ENCODE measurements around the gene ALPI. TPM values are rescaled to one million over a fixed set of nuclear protein-coding genes. Genes with fewer than 3 reads are reported as not detected.

Gene ALPI
- total RNA-seq, 2 donors from 2014 or later: not detected

GRCh38 chr2:232434091-232434490, 21.9 kb upstream of the ALPI start:
- 93 to 94% methylated on average over 9 of the region's 9 CpGs for WGBS, 2 experiments (ENCODE audit: insufficient coverage in 1 of 2, insufficient read length in 1 of 2)
- peaks cover 11% of the 10 kb centered on the region for H3K4me1 Mint-ChIP-seq
- H3K4me1 ChIP-seq (ENCODE audit: control insufficient read depth, insufficient read depth, low read length): no peaks in the 10 kb centered on the region
- H3K9me3 ChIP-seq (ENCODE audit: control insufficient read depth, low read length): no peaks in the 10 kb centered on the region
- H3K27ac ChIP-seq (ENCODE audit: low read depth, low read length): no peak overlapping the region
- no peaks in the 10 kb centered on the region for H3K9me3 Mint-ChIP-seq
- H3K27ac Mint-ChIP-seq: no peak overlapping the region
- TF ChIP-seq CTCF (conservative IDR thresholded peaks at IDR 0.05): no peak
- DNase-seq: peak; percentile 50
- no peak overlapping the region for H3K9ac ChIP-seq (ENCODE audit: extremely low read depth, low read length, poor library complexity, severe bottlenecking)
- no peaks in the 10 kb centered on the region for H3K36me3 Mint-ChIP-seq (ENCODE audit: low read depth)
- peaks cover 20% of the 10 kb centered on the region for H3K27me3 Mint-ChIP-seq (ENCODE audit: insufficient read depth)
- no peak overlapping the region for H3K4me3 ChIP-seq (ENCODE audit: low read length)
- no peak overlapping the region for H3K4me3 Mint-ChIP-seq
- peaks cover 5% of the 10 kb centered on the region for H3K27me3 ChIP-seq (ENCODE audit: control insufficient read depth, insufficient read depth, low read length, poor library complexity, severe bottlenecking)
- no peaks in the 10 kb centered on the region for H3K36me3 ChIP-seq (ENCODE audit: control insufficient read depth, insufficient read depth, low read length)

GRCh38 chr2:232434563-232435374, 21.2 kb upstream of the ALPI start:
- Mint-ChIP-seq H3K9me3 (no peaks in the 10 kb centered on the region), H3K4me1 (peaks cover 11% of the 10 kb centered on the region), H3K27ac (no peak overlapping the region), H3K4me3 (no peak overlapping the region), H3K27me3 (ENCODE audit: insufficient read depth) (peaks cover 21% of the 10 kb centered on the region), H3K36me3 (ENCODE audit: low read depth) (no peaks in the 10 kb centered on the region)
- Histone ChIP-seq H3K9ac (ENCODE audit: extremely low read depth, low read length, poor library complexity, severe bottlenecking) (no peak overlapping the region), H3K9me3 (ENCODE audit: control insufficient read depth, low read length) (no peaks in the 10 kb centered on the region), H3K4me3 (ENCODE audit: low read length) (no peak overlapping the region), H3K27ac (ENCODE audit: low read depth, low read length) (no peak overlapping the region), H3K36me3 (ENCODE audit: control insufficient read depth, insufficient read depth, low read length) (no peaks in the 10 kb centered on the region), H3K27me3 (ENCODE audit: control insufficient read depth, insufficient read depth, low read length, poor library complexity, severe bottlenecking) (peaks cover 5% of the 10 kb centered on the region), H3K4me1 (ENCODE audit: control insufficient read depth, insufficient read depth, low read length) (no peaks in the 10 kb centered on the region)
- 91 to 92% methylated on average over 6 to 12 of the region's 12 CpGs for WGBS, 2 experiments (ENCODE audit: insufficient coverage in 1 of 2, insufficient read length in 1 of 2)
- DNase-seq: peak; percentile 52
- no peak for TF ChIP-seq CTCF (conservative IDR thresholded peaks at IDR 0.05)

- H3K9me3 Mint-ChIP-seq: no peaks in the 10 kb centered on the region
- H3K27me3 Mint-ChIP-seq (ENCODE audit: insufficient read depth): peaks cover 22% of the 10 kb centered on the region
- 87 to 100% methylated on average over 4 of the region's 4 CpGs for WGBS, 2 experiments (ENCODE audit: insufficient coverage in 1 of 2, insufficient read length in 1 of 2)
- H3K4me1 ChIP-seq (ENCODE audit: control insufficient read depth, insufficient read depth, low read length): no peaks in the 10 kb centered on the region
- H3K36me3 ChIP-seq (ENCODE audit: control insufficient read depth, insufficient read depth, low read length): no peaks in the 10 kb centered on the region
- no peaks in the 10 kb centered on the region for H3K36me3 Mint-ChIP-seq (ENCODE audit: low read depth)
- TF ChIP-seq CTCF (conservative IDR thresholded peaks at IDR 0.05): no peak
- peaks cover 5% of the 10 kb centered on the region for H3K27me3 ChIP-seq (ENCODE audit: control insufficient read depth, insufficient read depth, low read length, poor library complexity, severe bottlenecking)
- peaks cover 11% of the 10 kb centered on the region for H3K4me1 Mint-ChIP-seq
- H3K4me3 Mint-ChIP-seq: no peak overlapping the region
- no peak overlapping the region for H3K9ac ChIP-seq (ENCODE audit: extremely low read depth, low read length, poor library complexity, severe bottlenecking)
- H3K4me3 ChIP-seq (ENCODE audit: low read length): no peak overlapping the region
- no peak overlapping the region for H3K27ac Mint-ChIP-seq
- no peak overlapping the region for H3K27ac ChIP-seq (ENCODE audit: low read depth, low read length)
- H3K9me3 ChIP-seq (ENCODE audit: control insufficient read depth, low read length): no peaks in the 10 kb centered on the region
- DNase-seq: no peak
Observed at GRCh38 chr2:232435375-232435648, 20.6 kb upstream of the ALPI start.
